ENCODE data around the gene ARHGAP26.

Gene ARHGAP26

GRCh38 chr5:143263272-143263810 is 493.2 kb downstream of the ARHGAP26 start:
- peak; percentile 39 for FAIRE-seq

- no peak for FAIRE-seq
These were observed 495.8 kb downstream of the ARHGAP26 start for GRCh38 chr5:143265995-143266394.

GRCh38 chr5:143267186-143267585 is 497.0 kb downstream of the ARHGAP26 start:
- FAIRE-seq: no peak

- FAIRE-seq: no peak
These were observed 498.2 kb downstream of the ARHGAP26 start for GRCh38 chr5:143268388-143268787.

- FAIRE-seq: no peak
These were observed 501.3 kb downstream of the ARHGAP26 start for GRCh38 chr5:143271431-143271830.

GRCh38 chr5:143274952-143275351 is 504.8 kb downstream of the ARHGAP26 start:
- FAIRE-seq: no peak

GRCh38 chr5:143275512-143276363 is 505.6 kb downstream of the ARHGAP26 start:
- no peak for FAIRE-seq

GRCh38 chr5:143277536-143277935 is 507.4 kb downstream of the ARHGAP26 start:
- FAIRE-seq: no peak
